Measurements from ENCODE around the gene LEF1.

- TF ChIP-seq CTCF (IDR thresholded peaks at IDR 0.05) (no peak), ZFX (IDR thresholded peaks at IDR 0.05; ENCODE audit: borderline replicate concordance) (no peak)
Observed at GRCh38 chr4:108103099-108103862, 65.5 kb downstream of the LEF1 start.

Data from 22Rv1 (cell line).